ENCODE data around the gene MFAP3L.
"Not testable (repeated sequence)": the region's sequence is repeated elsewhere in the genome, so short reads cannot be mapped to it uniquely, and the experiment has no call there.

The MFAP3L gene

GRCh38 chr4:169985881-169986280 is 40.3 kb downstream of the MFAP3L start:
- no peak for FAIRE-seq

- no peak for FAIRE-seq
These were observed 41.5 kb downstream of the MFAP3L start for GRCh38 chr4:169984745-169985144.

- no peak for FAIRE-seq
These were observed 42.0 kb downstream of the MFAP3L start for GRCh38 chr4:169984173-169984572.

GRCh38 chr4:169976951-169977350 is 49.2 kb downstream of the MFAP3L start:
- no peak for FAIRE-seq

- FAIRE-seq = no peak
These were observed 50.1 kb downstream of the MFAP3L start for GRCh38 chr4:169975838-169976796.

GRCh38 chr4:169975131-169975837 is 50.9 kb downstream of the MFAP3L start:
- FAIRE-seq = no peak

- no peak for FAIRE-seq
These were observed 54.7 kb downstream of the MFAP3L start for GRCh38 chr4:169971456-169972015.

GRCh38 chr4:169968999-169969398 is 57.2 kb downstream of the MFAP3L start:
- FAIRE-seq = no peak

GRCh38 chr4:169963998-169964397 is 62.2 kb downstream of the MFAP3L start:
- FAIRE-seq = no peak

- FAIRE-seq = no peak
These were observed 66.9 kb downstream of the MFAP3L start for GRCh38 chr4:169959254-169959653.

GRCh38 chr4:169958629-169959028 is 67.6 kb downstream of the MFAP3L start:
- no peak for FAIRE-seq

- no peak for FAIRE-seq
These were observed 68.4 kb downstream of the MFAP3L start for GRCh38 chr4:169957785-169958184.

GRCh38 chr4:169956091-169956843 is 69.9 kb downstream of the MFAP3L start:
- no peak for FAIRE-seq

- no peak for FAIRE-seq
These were observed 70.7 kb downstream of the MFAP3L start for GRCh38 chr4:169955521-169955920.

GRCh38 chr4:169952236-169953002 is 73.8 kb downstream of the MFAP3L start:
- FAIRE-seq = no peak

- FAIRE-seq = no peak
These were observed 77.9 kb downstream of the MFAP3L start for GRCh38 chr4:169948271-169948670.

- no peak for FAIRE-seq
These were observed 80.6 kb downstream of the MFAP3L start for GRCh38 chr4:169945636-169946035.

GRCh38 chr4:169943601-169944000 is 82.6 kb downstream of the MFAP3L start:
- not testable (repeated sequence) for FAIRE-seq

- FAIRE-seq = no peak
These were observed 85.1 kb downstream of the MFAP3L start for GRCh38 chr4:169941141-169941540.

- FAIRE-seq = no peak
These were observed 85.7 kb downstream of the MFAP3L start for GRCh38 chr4:169940460-169940859.
